ENCODE data around the gene SAP30BP. TPM values are rescaled to one million over a fixed set of nuclear protein-coding genes. Genes with fewer than 3 reads are reported as not detected.

Gene SAP30BP
- total and polyA plus RNA-seq, 4 donors: 20.9 to 33.4 (median 30.2) TPM

GRCh38 chr17:75662511-75662910 is 4.6 kb upstream of the SAP30BP start:
- Histone ChIP-seq H3K4me1 (ENCODE audit: control insufficient read depth in 4 of 4, insufficient read depth in 4 of 4, low read length in 3 of 4) (peaks cover 5 to 16% (median 12%) of the 10 kb centered on the region in 4 donors), H3K4me3 (ENCODE audit: low read depth in 1 of 3, low read length in 3 of 3) (no peak overlapping the region), H3K27me3 (ENCODE audit: control insufficient read depth in 4 of 4, insufficient read depth in 4 of 4, low read length in 3 of 4) (no peaks in the 10 kb centered on the region), H3K27ac (ENCODE audit: low read depth in 1 of 2, low read length in 2 of 2) (no peak overlapping the region), H3K9me3 (ENCODE audit: control insufficient read depth in 4 of 4, low read length in 3 of 4) (no peaks in the 10 kb centered on the region), H3K9ac (ENCODE audit: low read depth in 1 of 2, low read length in 2 of 2) (no peak overlapping the region), H3K36me3 (ENCODE audit: control insufficient read depth in 4 of 4, insufficient read depth in 3 of 4, low read depth in 1 of 4, low read length in 3 of 4) (peaks cover 8 to 37% (median 28%) of the 10 kb centered on the region in 4 donors)
- DNase-seq (ENCODE audit: low spot score): no peak
- WGBS: 98% methylated on average over 9 of the region's 9 CpGs
- TF ChIP-seq REST (IDR thresholded peaks at IDR 0.05) (no peak), HNF4A (conservative IDR thresholded peaks at IDR 0.05) (no peak), JUND (IDR thresholded peaks at IDR 0.05) (no peak), TAF1 (conservative IDR thresholded peaks at IDR 0.05) (no peak), EGR1 (IDR thresholded peaks at IDR 0.05; ENCODE audit: low read depth in 2 of 2) (no peak), MAX (IDR thresholded peaks at IDR 0.05) (no peak), NR2F2 (IDR thresholded peaks at IDR 0.05) (no peak), CTCF (IDR thresholded peaks at IDR 0.05; ENCODE audit: low read depth, low read length, missing input control) (no peak), YY1 (IDR thresholded peaks at IDR 0.05) (no peak), GABPA (IDR thresholded peaks at IDR 0.05 in 1 of 2, conservative IDR thresholded peaks at IDR 0.05 in 1 of 2) (no peak)

GRCh38 chr17:75664099-75664549 is 3.0 kb upstream of the SAP30BP start:
- no peak for DNase-seq (ENCODE audit: low spot score)
- Histone ChIP-seq H3K27ac (ENCODE audit: low read depth in 1 of 2, low read length in 2 of 2) (no peak overlapping the region), H3K36me3 (ENCODE audit: control insufficient read depth in 4 of 4, insufficient read depth in 3 of 4, low read depth in 1 of 4, low read length in 3 of 4) (peaks cover 9 to 33% (median 29%) of the 10 kb centered on the region in 4 donors), H3K27me3 (ENCODE audit: control insufficient read depth in 4 of 4, insufficient read depth in 4 of 4, low read length in 3 of 4) (no peaks in the 10 kb centered on the region), H3K4me3 (ENCODE audit: low read depth in 1 of 3, low read length in 3 of 3) (no peak overlapping the region), H3K4me1 (ENCODE audit: control insufficient read depth in 4 of 4, insufficient read depth in 4 of 4, low read length in 3 of 4) (peaks cover 5 to 27% (median 24%) of the 10 kb centered on the region in 4 donors), H3K9me3 (ENCODE audit: control insufficient read depth in 4 of 4, low read length in 3 of 4) (no peaks in the 10 kb centered on the region), H3K9ac (ENCODE audit: low read depth in 1 of 2, low read length in 2 of 2) (no peak overlapping the region)
- 92% methylated on average over 3 of the region's 3 CpGs for WGBS
- no peak for TF ChIP-seq HNF4A (conservative IDR thresholded peaks at IDR 0.05)
- TF ChIP-seq FOXA2 (IDR thresholded peaks at IDR 0.05): no peak
- no peak for TF ChIP-seq JUND (IDR thresholded peaks at IDR 0.05)
- no peak for TF ChIP-seq ZBTB33 (IDR thresholded peaks at IDR 0.05)
- no peak for TF ChIP-seq EGR1 (IDR thresholded peaks at IDR 0.05; ENCODE audit: low read depth in 2 of 2)
- TF ChIP-seq CTCF (IDR thresholded peaks at IDR 0.05; ENCODE audit: low read depth, low read length, missing input control): no peak
- no peak for TF ChIP-seq SP1 (IDR thresholded peaks at IDR 0.05)
- TF ChIP-seq TAF1 (conservative IDR thresholded peaks at IDR 0.05): no peak
- no peak for TF ChIP-seq RAD21 (IDR thresholded peaks at IDR 0.05)
- TF ChIP-seq RXRA (IDR thresholded peaks at IDR 0.05): no peak
- TF ChIP-seq FOXA1 (IDR thresholded peaks at IDR 0.05): no peak
